Measurements from ENCODE around the gene SLC24A3. TPM values are rescaled to one million over a fixed set of nuclear protein-coding genes. Genes with fewer than 3 reads are reported as not detected.

SLC24A3 gene
- total RNA-seq, 1 donor from 2014 or later = 0.11 TPM

GRCh38 chr20:19740512-19740911 is 528.1 kb downstream of the SLC24A3 start:
- Mint-ChIP-seq H3K9me3 (ENCODE audit: unreplicated experiment) (no peaks in the 10 kb centered on the region), H3K4me1 (ENCODE audit: unreplicated experiment) (peaks cover 22% of the 10 kb centered on the region), H3K27ac (ENCODE audit: unreplicated experiment) (no peak overlapping the region), H3K4me3 (ENCODE audit: unreplicated experiment) (no peak overlapping the region), H3K27me3 (ENCODE audit: unreplicated experiment) (peaks cover 4% of the 10 kb centered on the region), H3K36me3 (ENCODE audit: unreplicated experiment) (no peaks in the 10 kb centered on the region)
- no peak for TF ChIP-seq CTCF (IDR thresholded peaks at IDR 0.05)
- no peak for DNase-seq (ENCODE audit: extremely low spot score, unreplicated experiment)

GRCh38 chr20:19741924-19742323 is 529.5 kb downstream of the SLC24A3 start:
- H3K27ac Mint-ChIP-seq (ENCODE audit: unreplicated experiment) = no peak overlapping the region
- H3K36me3 Mint-ChIP-seq (ENCODE audit: unreplicated experiment) = no peaks in the 10 kb centered on the region
- no peaks in the 10 kb centered on the region for H3K9me3 Mint-ChIP-seq (ENCODE audit: unreplicated experiment)

GRCh38 chr20:19742974-19743639 is 530.7 kb downstream of the SLC24A3 start:
- TF ChIP-seq CTCF (IDR thresholded peaks at IDR 0.05) = no peak
- no peak for DNase-seq (ENCODE audit: extremely low spot score, unreplicated experiment)
- peaks cover 4% of the 10 kb centered on the region for H3K27me3 Mint-ChIP-seq (ENCODE audit: unreplicated experiment)
- H3K4me3 Mint-ChIP-seq (ENCODE audit: unreplicated experiment) = no peak overlapping the region
- no peaks in the 10 kb centered on the region for H3K36me3 Mint-ChIP-seq (ENCODE audit: unreplicated experiment)
- H3K27ac Mint-ChIP-seq (ENCODE audit: unreplicated experiment) = no peak overlapping the region
- no peaks in the 10 kb centered on the region for H3K4me1 Mint-ChIP-seq (ENCODE audit: unreplicated experiment)
- no peaks in the 10 kb centered on the region for H3K9me3 Mint-ChIP-seq (ENCODE audit: unreplicated experiment)

More at GRCh38 chr20:19741924-19742323, 529.5 kb downstream of the SLC24A3 start:
- peaks cover 11% of the 10 kb centered on the region for H3K4me1 Mint-ChIP-seq (ENCODE audit: unreplicated experiment)
- TF ChIP-seq CTCF (IDR thresholded peaks at IDR 0.05) = no peak
- peaks cover 4% of the 10 kb centered on the region for H3K27me3 Mint-ChIP-seq (ENCODE audit: unreplicated experiment)
- peak; percentile 44 for DNase-seq (ENCODE audit: extremely low spot score, unreplicated experiment)
- H3K4me3 Mint-ChIP-seq (ENCODE audit: unreplicated experiment) = no peak overlapping the region

- DNase-seq (ENCODE audit: extremely low spot score, unreplicated experiment) = no peak
- Mint-ChIP-seq H3K9me3 (ENCODE audit: unreplicated experiment) (no peaks in the 10 kb centered on the region), H3K4me3 (ENCODE audit: unreplicated experiment) (no peak overlapping the region), H3K4me1 (ENCODE audit: unreplicated experiment) (no peaks in the 10 kb centered on the region), H3K27ac (ENCODE audit: unreplicated experiment) (no peak overlapping the region), H3K27me3 (ENCODE audit: unreplicated experiment) (peaks cover 4% of the 10 kb centered on the region), H3K36me3 (ENCODE audit: unreplicated experiment) (no peaks in the 10 kb centered on the region)
- no peak for TF ChIP-seq CTCF (IDR thresholded peaks at IDR 0.05)
Observed at GRCh38 chr20:19743640-19743995, 531.2 kb downstream of the SLC24A3 start.

GRCh38 chr20:19745106-19745505 is 532.7 kb downstream of the SLC24A3 start:
- peak; percentile 13 for DNase-seq (ENCODE audit: extremely low spot score, unreplicated experiment)
- Mint-ChIP-seq H3K27ac (ENCODE audit: unreplicated experiment) (no peak overlapping the region), H3K9me3 (ENCODE audit: unreplicated experiment) (no peaks in the 10 kb centered on the region), H3K4me1 (ENCODE audit: unreplicated experiment) (no peaks in the 10 kb centered on the region), H3K36me3 (ENCODE audit: unreplicated experiment) (no peaks in the 10 kb centered on the region), H3K27me3 (ENCODE audit: unreplicated experiment) (peaks cover 4% of the 10 kb centered on the region), H3K4me3 (ENCODE audit: unreplicated experiment) (no peak overlapping the region)
- TF ChIP-seq CTCF (IDR thresholded peaks at IDR 0.05) = no peak
